Measurements from ENCODE around the gene SCCPDH. TPM values are rescaled to one million over a fixed set of nuclear protein-coding genes. Genes with fewer than 3 reads are reported as not detected.
"Not testable (repeated sequence)": the region's sequence is repeated elsewhere in the genome, so short reads cannot be mapped to it uniquely, and the experiment has no call there.

SCCPDH gene
- total RNA-seq, 2 experiments from 2014 or later: 17.1 to 28.6 TPM

DNA sequence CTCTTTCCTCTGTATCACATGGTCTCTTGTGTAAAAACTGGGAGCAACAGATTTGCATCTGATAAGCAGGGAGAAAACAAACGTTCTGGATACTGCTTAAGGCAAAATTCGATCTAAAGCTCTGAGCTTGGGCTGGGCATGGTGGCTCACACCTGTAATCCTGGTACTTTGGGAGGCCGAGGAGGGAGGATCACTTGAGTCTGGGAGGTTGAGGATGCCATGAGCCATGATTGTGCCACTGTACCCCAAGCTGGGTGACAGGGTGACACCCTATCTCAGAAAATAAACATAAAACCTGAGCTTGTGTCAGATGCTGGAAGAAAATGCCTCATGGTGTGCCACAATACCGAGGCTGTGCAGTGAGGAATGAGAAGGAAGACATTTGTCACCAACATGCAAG is 73.9 kb downstream of the SCCPDH start:
- DNase-seq (no peak), ATAC-seq (no peak)
- H3K4me3 Mint-ChIP-seq: no peak overlapping the region
- CTCF ChIA-PET: interaction anchor here (0.6 to 0.8 kb wide), 2 partner anchors 109 to 1075 kb away, joined by 3 read pairs; no protein-coding TSS in a partner anchor
- intact Hi-C loops (cut with DNase I, micrococcal nuclease): no loop called here
- H3K36me3 Mint-ChIP-seq (ENCODE audit: low read depth): no peaks in the 10 kb centered on the region
- H3K27ac Mint-ChIP-seq: no peak overlapping the region
- H3K4me1 Mint-ChIP-seq: no peaks in the 10 kb centered on the region
- no peaks in the 10 kb centered on the region for H3K27me3 Mint-ChIP-seq
- H3K9me3 Mint-ChIP-seq (ENCODE audit: low read depth): no peaks in the 10 kb centered on the region
- POLR2A ChIA-PET: no interaction called here

DNA sequence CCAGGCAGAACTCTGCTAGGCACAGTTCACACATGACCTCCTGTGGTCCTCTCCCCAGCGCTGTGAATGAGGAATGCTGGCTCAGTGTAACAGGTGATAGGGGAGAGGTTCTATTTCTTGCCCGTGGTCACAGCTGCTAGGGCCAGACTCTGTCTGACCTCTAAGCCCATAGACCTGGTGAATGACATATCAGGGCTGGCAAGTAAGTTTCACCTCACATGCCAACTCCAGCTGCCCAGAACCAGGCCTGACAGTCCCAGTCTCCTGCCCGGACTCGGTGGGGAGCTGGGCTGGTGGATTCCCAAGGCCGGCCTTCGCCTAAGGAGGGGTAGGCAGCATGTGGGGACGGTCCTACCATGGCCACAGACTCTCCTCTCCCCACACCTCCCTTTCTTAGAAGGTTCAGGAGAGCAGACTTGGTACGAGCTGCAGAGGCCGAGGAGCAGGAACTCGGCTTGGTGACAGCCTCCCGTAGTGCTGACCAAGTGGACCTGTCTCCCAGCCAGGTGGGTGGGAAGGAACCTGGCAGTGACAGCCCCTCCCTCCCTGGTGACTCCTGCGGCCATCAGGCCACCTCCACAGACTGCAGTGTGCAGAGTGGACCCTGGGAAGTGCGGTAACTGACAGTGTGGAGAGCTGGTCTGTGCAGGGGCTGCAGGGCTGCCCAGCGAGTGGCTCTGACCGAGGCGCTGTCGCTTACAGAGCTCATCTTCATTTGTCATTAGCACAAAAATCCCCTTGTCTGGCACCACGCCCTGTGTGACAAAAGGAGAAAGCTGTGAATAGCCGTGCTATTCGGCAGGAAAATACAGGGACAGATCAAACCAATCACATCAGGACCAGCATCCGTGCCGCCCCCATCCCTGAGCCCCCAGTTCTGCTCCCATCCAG is 74.6 kb downstream of the SCCPDH start:
- Mint-ChIP-seq H3K4me3 (no peak overlapping the region), H3K27me3 (no peaks in the 10 kb centered on the region), H3K36me3 (ENCODE audit: low read depth) (no peaks in the 10 kb centered on the region), H3K4me1 (no peaks in the 10 kb centered on the region), H3K9me3 (ENCODE audit: low read depth) (no peaks in the 10 kb centered on the region), H3K27ac (no peak overlapping the region)
- POLR2A ChIA-PET: no interaction called here
- intact Hi-C loops (cut with DNase I, micrococcal nuclease): no loop called here
- DNase-seq (no peak), ATAC-seq (no peak)
- CTCF ChIA-PET: interaction anchor here (0.6 to 0.8 kb wide), 2 partner anchors 109 to 1074 kb away, joined by 3 read pairs; no protein-coding TSS in a partner anchor

DNA sequence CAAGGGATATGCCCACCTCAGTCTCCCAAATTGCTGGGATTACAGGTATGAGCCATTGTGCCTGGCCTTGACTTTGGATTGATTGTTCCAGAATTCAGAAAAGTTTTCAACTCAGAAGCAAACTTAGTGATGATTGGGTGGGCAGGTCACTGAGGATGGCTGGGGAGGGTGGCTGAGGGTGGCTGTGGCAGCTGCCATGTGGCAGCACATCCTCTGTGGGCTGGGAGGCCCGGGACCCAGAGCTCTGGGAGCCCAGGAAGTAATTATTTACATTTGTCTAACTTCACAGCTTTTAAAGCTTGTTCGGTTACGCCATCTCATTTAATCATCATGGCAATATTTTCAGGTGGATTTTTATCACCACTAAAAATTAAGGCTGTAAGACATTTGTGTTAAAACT is 76.1 kb downstream of the SCCPDH start:
- no peaks in the 10 kb centered on the region for H3K27me3 Mint-ChIP-seq
- no peak for ATAC-seq
- no peaks in the 10 kb centered on the region for H3K4me1 Mint-ChIP-seq
- no peak for DNase-seq
- no peak overlapping the region for H3K4me3 Mint-ChIP-seq
- ChIA-PET CTCF (interaction anchor here (0.6 kb wide), 1 partner anchor 23 kb away, joined by 3 read pairs; no protein-coding TSS in a partner anchor), POLR2A (no interaction called here)
- intact Hi-C loops (cut with DNase I, micrococcal nuclease): no loop called here
- no peaks in the 10 kb centered on the region for H3K36me3 Mint-ChIP-seq (ENCODE audit: low read depth)
- no peaks in the 10 kb centered on the region for H3K9me3 Mint-ChIP-seq (ENCODE audit: low read depth)
- H3K27ac Mint-ChIP-seq: no peak overlapping the region

DNA sequence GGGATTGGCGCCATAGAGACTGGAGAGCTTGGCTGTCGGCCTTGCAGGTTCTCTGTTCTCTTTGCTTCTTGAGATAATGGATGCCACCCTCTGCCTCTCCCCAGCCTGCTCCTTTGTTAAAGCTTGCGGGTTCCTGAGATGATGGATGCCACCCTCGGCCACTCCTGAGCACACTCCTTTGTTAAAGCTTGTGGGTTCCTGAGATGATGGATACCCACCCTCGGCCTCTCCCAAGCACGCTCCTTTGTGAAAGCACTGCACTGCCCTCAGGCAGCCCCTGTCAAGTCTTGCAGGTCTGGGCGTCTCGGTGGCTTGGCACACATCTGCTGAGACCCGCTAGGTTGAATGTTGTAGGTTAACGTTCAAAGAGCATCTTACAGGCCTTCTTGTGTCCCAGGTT is 76.5 kb downstream of the SCCPDH start:
- no peak for ATAC-seq
- H3K27ac Mint-ChIP-seq: no peak overlapping the region
- intact Hi-C loops (cut with DNase I, micrococcal nuclease): no loop called here
- CTCF ChIA-PET: interaction anchor here (0.6 kb wide), 1 partner anchor 23 kb away, joined by 3 read pairs; no protein-coding TSS in a partner anchor
- no peaks in the 10 kb centered on the region for H3K27me3 Mint-ChIP-seq
- POLR2A ChIA-PET: interaction anchor here (0.6 kb wide), 1 partner anchor 23 kb away, joined by 4 read pairs; no protein-coding TSS in a partner anchor
- H3K4me3 Mint-ChIP-seq: no peak overlapping the region
- H3K36me3 Mint-ChIP-seq (ENCODE audit: low read depth): no peaks in the 10 kb centered on the region
- DNase-seq: no peak
- no peaks in the 10 kb centered on the region for H3K9me3 Mint-ChIP-seq (ENCODE audit: low read depth)
- H3K4me1 Mint-ChIP-seq: no peaks in the 10 kb centered on the region

DNA sequence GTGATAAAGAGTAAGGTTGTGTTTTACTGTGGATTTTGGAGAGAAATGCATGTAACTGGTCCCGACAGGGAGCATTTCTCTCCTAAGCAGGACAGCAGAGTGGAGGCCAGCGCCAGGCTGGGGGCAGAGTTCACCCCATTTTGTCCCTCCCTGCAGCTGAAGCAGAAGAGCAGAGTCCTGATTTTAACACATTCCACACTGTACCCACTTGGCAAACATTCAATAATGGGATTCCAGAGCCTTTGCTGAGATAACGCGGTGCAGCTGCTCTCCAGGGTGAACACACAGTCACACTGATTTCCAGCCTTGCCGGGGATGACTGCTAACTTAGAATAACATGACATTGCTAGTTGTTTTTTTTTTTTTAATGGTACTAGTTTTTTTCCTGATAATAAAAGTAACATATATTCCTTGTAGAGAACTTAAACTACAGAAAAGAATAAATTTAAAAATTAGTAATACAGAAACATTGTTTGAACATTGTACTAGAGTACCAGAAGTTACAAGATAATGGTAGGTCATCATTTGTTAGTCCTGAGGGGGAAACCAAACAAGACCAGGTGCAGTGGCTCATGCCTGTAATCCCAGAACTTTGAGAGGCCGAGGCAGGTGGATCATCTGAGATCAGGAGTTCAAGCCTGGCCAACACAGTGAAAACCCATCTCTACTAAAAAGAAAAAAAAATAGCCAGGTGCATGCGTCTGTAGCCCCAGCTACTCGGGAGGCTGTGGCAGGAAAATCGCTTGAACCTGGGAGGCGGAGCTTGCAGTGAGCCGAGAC is 77.2 kb downstream of the SCCPDH start:
- H3K4me1 Mint-ChIP-seq: no peaks in the 10 kb centered on the region
- ATAC-seq (no peak), DNase-seq (no peak)
- no peak overlapping the region for H3K27ac Mint-ChIP-seq
- H3K27me3 Mint-ChIP-seq: no peaks in the 10 kb centered on the region
- intact Hi-C loops (cut with DNase I, micrococcal nuclease): no loop called here
- POLR2A ChIA-PET: interaction anchor here (0.6 kb wide), 1 partner anchor 24 kb away, joined by 4 read pairs; no protein-coding TSS in a partner anchor
- H3K9me3 Mint-ChIP-seq (ENCODE audit: low read depth): no peaks in the 10 kb centered on the region
- H3K36me3 Mint-ChIP-seq (ENCODE audit: low read depth): no peaks in the 10 kb centered on the region
- CTCF ChIA-PET: no interaction called here
- no peak overlapping the region for H3K4me3 Mint-ChIP-seq

DNA sequence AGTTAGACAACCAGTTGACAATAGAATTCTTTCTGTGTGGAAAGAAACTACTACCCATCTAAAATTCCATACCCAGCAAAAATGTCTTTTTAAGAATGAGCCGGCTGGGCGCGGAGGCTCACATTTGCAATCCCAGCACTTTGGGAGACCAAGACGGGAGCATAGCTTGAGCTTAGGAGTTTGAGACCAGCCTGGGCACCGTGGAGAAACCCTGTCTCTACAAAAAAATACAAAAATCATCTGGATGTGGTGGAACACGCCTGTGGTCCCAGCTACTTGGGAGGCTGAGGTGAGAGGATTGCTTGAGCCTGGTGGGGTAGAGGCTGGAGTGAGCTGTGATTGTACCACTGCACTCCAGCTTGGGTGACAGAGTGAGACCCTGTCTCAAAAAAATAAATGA is 79.2 kb downstream of the SCCPDH start:
- H3K36me3 Mint-ChIP-seq (ENCODE audit: low read depth): no peaks in the 10 kb centered on the region
- intact Hi-C loops (cut with DNase I, micrococcal nuclease): no loop called here
- ATAC-seq (no peak), DNase-seq (no peak)
- ChIA-PET CTCF (interaction anchor here (0.7 kb wide), 1 partner anchor 39 kb away, joined by 3 read pairs; no protein-coding TSS in a partner anchor), POLR2A (no interaction called here)
- no peak overlapping the region for H3K27ac Mint-ChIP-seq
- no peak overlapping the region for H3K4me3 Mint-ChIP-seq
- H3K27me3 Mint-ChIP-seq: no peaks in the 10 kb centered on the region
- H3K9me3 Mint-ChIP-seq (ENCODE audit: low read depth): no peaks in the 10 kb centered on the region
- no peaks in the 10 kb centered on the region for H3K4me1 Mint-ChIP-seq

DNA sequence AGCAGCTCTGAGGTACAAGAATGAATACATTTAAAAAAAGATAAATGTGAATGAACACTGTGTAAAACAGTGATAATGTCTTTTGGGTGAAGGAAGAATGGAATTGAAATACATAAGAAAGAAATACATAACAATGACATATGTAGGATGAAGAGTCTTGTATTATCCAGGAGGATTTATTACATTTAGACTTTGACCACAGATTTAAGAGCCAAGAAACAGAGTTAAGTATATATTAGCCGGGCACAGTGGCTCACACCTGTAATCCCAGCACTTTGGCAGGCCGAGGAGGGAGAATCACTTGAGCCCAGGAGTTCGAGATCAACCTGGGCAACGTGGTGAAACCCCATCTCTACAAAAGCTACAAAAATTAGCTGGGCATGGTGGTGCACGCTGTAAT is 79.7 kb downstream of the SCCPDH start:
- H3K4me1 Mint-ChIP-seq: no peaks in the 10 kb centered on the region
- intact Hi-C loops (cut with DNase I, micrococcal nuclease): no loop called here
- no peaks in the 10 kb centered on the region for H3K36me3 Mint-ChIP-seq (ENCODE audit: low read depth)
- ATAC-seq (no peak), DNase-seq (no peak)
- no peaks in the 10 kb centered on the region for H3K27me3 Mint-ChIP-seq
- H3K27ac Mint-ChIP-seq: no peak overlapping the region
- no peak overlapping the region for H3K4me3 Mint-ChIP-seq
- CTCF ChIA-PET: interaction anchor here (0.6 kb wide), 1 partner anchor 1648 kb away, joined by 3 read pairs; no protein-coding TSS in a partner anchor
- no peaks in the 10 kb centered on the region for H3K9me3 Mint-ChIP-seq (ENCODE audit: low read depth)
- POLR2A ChIA-PET: no interaction called here

DNA sequence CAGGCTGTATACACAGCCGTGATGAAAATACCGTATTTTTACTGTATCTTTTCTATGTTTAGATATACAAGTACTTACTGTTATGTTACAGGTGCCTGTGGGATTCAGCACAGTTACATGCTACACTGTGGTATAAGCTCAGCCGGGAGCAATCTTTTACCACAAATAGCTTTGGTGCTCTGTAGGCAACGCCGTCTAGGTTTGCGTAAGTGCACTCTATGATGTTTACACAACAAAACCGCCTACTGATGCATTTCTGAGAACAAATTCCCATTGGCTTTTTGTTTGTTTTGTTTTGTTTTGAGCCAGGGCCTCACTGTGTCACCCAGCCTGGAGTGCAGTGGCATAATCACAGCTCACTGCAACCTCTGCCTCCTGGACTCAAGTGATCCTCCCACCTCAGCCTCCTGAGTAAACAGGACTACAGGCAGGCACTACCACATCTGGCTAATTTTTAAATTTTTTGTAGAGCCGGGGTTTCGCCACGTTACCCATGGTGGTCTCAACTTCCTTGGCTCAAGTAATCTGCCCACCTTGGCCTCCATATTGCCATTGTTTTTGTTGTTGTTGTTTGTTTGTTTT is 81.0 kb downstream of the SCCPDH start:
- intact Hi-C loops (cut with DNase I, micrococcal nuclease): no loop called here
- ChIA-PET POLR2A (no interaction called here), CTCF (no interaction called here)

DNA sequence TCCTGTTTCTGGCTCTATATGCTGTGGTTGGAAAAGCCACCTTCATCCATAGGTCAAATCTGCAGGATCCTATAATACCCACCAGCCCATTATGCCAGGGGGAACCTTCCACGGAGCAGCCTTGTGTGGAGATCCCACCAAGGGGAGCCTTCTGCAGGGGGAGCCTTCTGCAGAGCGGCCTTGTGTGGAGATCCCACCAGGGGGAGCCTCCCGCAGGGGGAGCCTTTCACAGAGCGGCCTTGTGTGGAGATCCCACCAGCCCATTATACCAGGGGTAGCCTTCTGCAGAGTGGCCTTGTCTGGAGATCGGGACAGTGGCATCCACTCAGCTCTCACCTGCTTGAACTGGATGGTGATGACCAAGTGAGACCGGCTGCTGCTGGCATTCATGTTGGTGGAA is 85.3 kb downstream of the SCCPDH start:
- DNase-seq (no peak), ATAC-seq (no peak)
- Mint-ChIP-seq H3K4me1 (no peaks in the 10 kb centered on the region), H3K9me3 (ENCODE audit: low read depth) (no peaks in the 10 kb centered on the region), H3K27ac (no peak overlapping the region), H3K27me3 (peaks cover 9% of the 10 kb centered on the region), H3K36me3 (ENCODE audit: low read depth) (no peaks in the 10 kb centered on the region), H3K4me3 (no peak overlapping the region)
- intact Hi-C loops (cut with DNase I, micrococcal nuclease): no loop called here
- CTCF ChIA-PET: interaction anchor here (0.6 kb wide), 1 partner anchor 337 kb away, joined by 3 read pairs; no protein-coding TSS in a partner anchor
- POLR2A ChIA-PET: no interaction called here

More for the DNA sequence above, 81.0 kb downstream of the SCCPDH start:
- Mint-ChIP-seq H3K9me3 (ENCODE audit: low read depth) (no peaks in the 10 kb centered on the region), H3K36me3 (ENCODE audit: low read depth) (no peaks in the 10 kb centered on the region), H3K27me3 (no peaks in the 10 kb centered on the region), H3K27ac (no peak overlapping the region), H3K4me3 (no peak overlapping the region), H3K4me1 (no peaks in the 10 kb centered on the region)
- no peak for DNase-seq
- no peak for ATAC-seq

DNA sequence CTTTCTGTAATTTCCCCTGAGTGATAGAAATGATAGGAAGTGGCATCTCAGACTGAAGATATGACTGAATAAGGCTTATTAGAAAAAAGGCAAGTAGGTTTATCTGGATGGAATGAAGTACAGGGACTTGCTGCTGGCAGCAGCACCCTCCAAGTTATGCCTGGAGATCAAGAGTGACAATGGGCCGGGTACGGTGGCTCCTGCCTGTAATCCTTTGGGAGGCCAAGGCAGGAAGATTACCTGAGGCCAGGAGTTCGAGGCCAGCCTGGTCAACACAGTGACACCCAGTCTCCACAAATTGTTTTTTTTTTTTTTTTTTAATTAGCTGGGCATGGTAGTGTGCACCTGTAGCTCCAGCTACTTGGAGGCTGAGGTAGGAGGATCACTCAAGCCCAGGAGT is 87.8 kb downstream of the SCCPDH start:
- ChIA-PET POLR2A (no interaction called here), CTCF (no interaction called here)
- Mint-ChIP-seq H3K27me3 (peaks cover 16% of the 10 kb centered on the region), H3K9me3 (ENCODE audit: low read depth) (no peaks in the 10 kb centered on the region), H3K4me3 (no peak overlapping the region), H3K27ac (no peak overlapping the region), H3K4me1 (no peaks in the 10 kb centered on the region), H3K36me3 (ENCODE audit: low read depth) (no peaks in the 10 kb centered on the region)
- no peak for ATAC-seq
- intact Hi-C loops (cut with DNase I, micrococcal nuclease): no loop called here
- no peak for DNase-seq

DNA sequence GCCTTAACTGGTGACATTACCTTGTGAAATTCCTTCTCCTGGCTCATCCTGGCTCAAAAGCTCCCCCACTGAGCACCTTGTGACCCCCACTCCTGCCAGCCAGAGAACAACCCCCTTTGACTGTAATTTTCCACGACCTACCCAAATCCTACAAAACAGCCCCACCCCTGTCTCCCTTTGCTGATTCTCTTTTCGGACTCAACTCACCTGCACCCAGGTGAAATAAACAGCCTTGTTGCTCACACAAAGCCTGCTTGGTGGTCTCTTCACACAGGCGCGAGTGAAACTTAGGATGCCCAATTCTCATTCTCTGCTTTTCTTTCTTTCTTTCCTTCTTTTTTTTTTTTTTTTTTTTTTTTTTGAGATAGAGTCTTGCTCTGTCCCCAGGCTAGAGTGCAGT is 89.1 kb downstream of the SCCPDH start:
- intact Hi-C loops (cut with DNase I, micrococcal nuclease); CTCF ChIA-PET; H3K27ac Mint-ChIP-seq; H3K36me3 Mint-ChIP-seq (ENCODE audit: low read depth); ATAC-seq; DNase-seq; H3K9me3 Mint-ChIP-seq (ENCODE audit: low read depth); POLR2A ChIA-PET; H3K4me3 Mint-ChIP-seq; H3K4me1 Mint-ChIP-seq: not testable (repeated sequence)
- H3K27me3 Mint-ChIP-seq: peaks cover 16% of the 10 kb centered on the region

Data from activated CD4-positive, alpha-beta T cell treated with anti-CD3 and anti-CD28 coated beads for 36 hours (primary cell).